RPMI8226 (cell line): ENCODE measurements around the gene HOXD11.

Experiments used
- DNase-seq: peaks from one replicate; pipeline ENCODE4 v3.0.0-alpha.2; 2015

The HOXD11 gene

GRCh38 chr2:176094349-176094748, 12.7 kb upstream of the HOXD11 start:
- DNase-seq = no peak

- no peak for DNase-seq
These were observed 11.7 kb upstream of the HOXD11 start for GRCh38 chr2:176095421-176095820.

- DNase-seq = no peak
These were observed 10.7 kb upstream of the HOXD11 start for GRCh38 chr2:176096243-176096985.

GRCh38 chr2:176096986-176097819, 9.9 kb upstream of the HOXD11 start:
- peak; percentile 52 for DNase-seq

- DNase-seq = no peak
These were observed 9.2 kb upstream of the HOXD11 start for GRCh38 chr2:176097820-176098365.

GRCh38 chr2:176098366-176099158, 8.5 kb upstream of the HOXD11 start:
- DNase-seq = no peak

- DNase-seq = no peak
These were observed 7.8 kb upstream of the HOXD11 start for GRCh38 chr2:176099159-176099727.

- no peak for DNase-seq
These were observed 7.1 kb upstream of the HOXD11 start, which contains the start of gene HOXD12 for GRCh38 chr2:176099728-176100546. Gene HOXD12, plus strand, starts transcription at chr2:176099795. Its CDS starts 7 bp downstream, at chr2:176099802.

- DNase-seq = no peak
These were observed 6.4 kb upstream of the HOXD11 start for GRCh38 chr2:176100547-176101140.

- DNase-seq = no peak
These were observed 5.8 kb upstream of the HOXD11 start for GRCh38 chr2:176101216-176101830.

- DNase-seq = no peak
These were observed 5.2 kb upstream of the HOXD11 start for GRCh38 chr2:176101842-176102241.

- no peak for DNase-seq
These were observed 4.7 kb upstream of the HOXD11 start for GRCh38 chr2:176102309-176102866.

- DNase-seq = no peak
These were observed 3.9 kb upstream of the HOXD11 start for GRCh38 chr2:176103194-176103593.

- DNase-seq = no peak
These were observed 3.3 kb upstream of the HOXD11 start for GRCh38 chr2:176103742-176104315.

- DNase-seq = no peak
These were observed 2.6 kb upstream of the HOXD11 start for GRCh38 chr2:176104316-176105077.

GRCh38 chr2:176105078-176105729, 1.9 kb upstream of the HOXD11 start:
- DNase-seq = no peak

GRCh38 chr2:176105730-176106580, 1.1 kb upstream of the HOXD11 start:
- DNase-seq = no peak

GRCh38 chr2:176107731-176108181, 676 bp downstream of the HOXD11 start:
- no peak for DNase-seq
